Ishikawa (cell line): ENCODE results near the gene FGF13.

ENCODE experiments used
- CEBPB ChIP-seq: IDR thresholded peaks from 2 replicates; pipeline ENCODE4 v1.6.1; 2012
- CREB1 ChIP-seq: IDR thresholded peaks from 2 replicates; pipeline ENCODE4 v1.6.1; 2012; ENCODE audit warnings: low read depth
- EGR1 ChIP-seq: IDR thresholded peaks from 2 replicates; pipeline ENCODE4 v1.6.1; 2012
- EP300 ChIP-seq: IDR thresholded peaks from 2 replicates; pipeline ENCODE4 v1.6.1; 2012; ENCODE audit warnings: borderline replicate concordance
- FOXM1 ChIP-seq: IDR thresholded peaks from 2 replicates; pipeline ENCODE4 v1.6.1; 2012; ENCODE audit warnings: low read depth, borderline replicate concordance
- NFIC ChIP-seq: IDR thresholded peaks from 2 replicates; pipeline ENCODE4 v1.6.1; 2012
- RAD21 ChIP-seq: IDR thresholded peaks from 2 replicates; pipeline ENCODE4 v1.6.1; 2012; ENCODE audit warnings: low read depth
- TAF1 ChIP-seq: IDR thresholded peaks from 2 replicates; pipeline ENCODE4 v1.6.1; 2012; ENCODE audit warnings: low read depth, mild to moderate bottlenecking
- TCF12 ChIP-seq: IDR thresholded peaks from 2 replicates; pipeline ENCODE4 v1.6.1; 2012; ENCODE audit warnings: low read depth
- TEAD4 ChIP-seq: IDR thresholded peaks from 2 replicates; pipeline ENCODE4 v1.6.1; 2012
- YY1 ChIP-seq: IDR thresholded peaks from 2 replicates; pipeline ENCODE4 v1.6.1; 2012; ENCODE audit warnings: low read depth
- ZBTB7A ChIP-seq: IDR thresholded peaks from 2 replicates; pipeline ENCODE4 v1.6.1; 2012; ENCODE audit warnings: low read depth
- TF ChIP-seq, protein P1 (sequence below): IDR thresholded peaks from 2 replicates; pipeline ENCODE4 v1.6.1; 2012; ENCODE audit warnings: low read depth, mild to moderate bottlenecking
- TF ChIP-seq, protein P2 (sequence below): IDR thresholded peaks from 2 replicates; pipeline ENCODE4 v1.6.1; 2012
- TF ChIP-seq, protein P3 (sequence below): IDR thresholded peaks from 2 replicates; pipeline ENCODE4 v1.6.1; 2012

FGF13 gene

DNA sequence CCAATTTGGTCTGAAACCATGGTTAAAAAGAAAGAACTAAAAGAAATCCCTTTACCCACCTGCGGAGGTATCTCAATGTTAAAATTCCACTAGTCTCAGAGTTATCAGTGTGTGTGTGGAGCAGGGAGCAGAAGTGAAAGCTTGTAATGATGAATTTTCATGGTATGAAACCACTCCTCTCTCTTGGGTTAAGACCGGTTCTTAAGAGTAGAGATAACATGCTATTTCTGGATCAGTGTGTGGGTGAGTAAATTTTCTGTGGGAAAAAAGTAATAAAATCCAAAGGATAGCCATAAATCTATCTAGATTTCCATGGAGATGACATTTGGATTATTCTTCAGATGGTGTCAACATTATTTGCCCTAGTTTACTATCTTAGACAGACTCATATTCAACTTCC, 3.2 kb downstream of the FGF13 start:
- TF ChIP-seq TCF12 (no peak), RAD21 (no peak), FOXM1 (no peak), TEAD4 (no peak), ZBTB7A (no peak), NFIC (no peak), EGR1 (no peak), CREB1 (no peak), CEBPB (no peak), YY1 (no peak), EP300 (no peak), TAF1 (no peak)
- TF ChIP-seq, protein P1, sequence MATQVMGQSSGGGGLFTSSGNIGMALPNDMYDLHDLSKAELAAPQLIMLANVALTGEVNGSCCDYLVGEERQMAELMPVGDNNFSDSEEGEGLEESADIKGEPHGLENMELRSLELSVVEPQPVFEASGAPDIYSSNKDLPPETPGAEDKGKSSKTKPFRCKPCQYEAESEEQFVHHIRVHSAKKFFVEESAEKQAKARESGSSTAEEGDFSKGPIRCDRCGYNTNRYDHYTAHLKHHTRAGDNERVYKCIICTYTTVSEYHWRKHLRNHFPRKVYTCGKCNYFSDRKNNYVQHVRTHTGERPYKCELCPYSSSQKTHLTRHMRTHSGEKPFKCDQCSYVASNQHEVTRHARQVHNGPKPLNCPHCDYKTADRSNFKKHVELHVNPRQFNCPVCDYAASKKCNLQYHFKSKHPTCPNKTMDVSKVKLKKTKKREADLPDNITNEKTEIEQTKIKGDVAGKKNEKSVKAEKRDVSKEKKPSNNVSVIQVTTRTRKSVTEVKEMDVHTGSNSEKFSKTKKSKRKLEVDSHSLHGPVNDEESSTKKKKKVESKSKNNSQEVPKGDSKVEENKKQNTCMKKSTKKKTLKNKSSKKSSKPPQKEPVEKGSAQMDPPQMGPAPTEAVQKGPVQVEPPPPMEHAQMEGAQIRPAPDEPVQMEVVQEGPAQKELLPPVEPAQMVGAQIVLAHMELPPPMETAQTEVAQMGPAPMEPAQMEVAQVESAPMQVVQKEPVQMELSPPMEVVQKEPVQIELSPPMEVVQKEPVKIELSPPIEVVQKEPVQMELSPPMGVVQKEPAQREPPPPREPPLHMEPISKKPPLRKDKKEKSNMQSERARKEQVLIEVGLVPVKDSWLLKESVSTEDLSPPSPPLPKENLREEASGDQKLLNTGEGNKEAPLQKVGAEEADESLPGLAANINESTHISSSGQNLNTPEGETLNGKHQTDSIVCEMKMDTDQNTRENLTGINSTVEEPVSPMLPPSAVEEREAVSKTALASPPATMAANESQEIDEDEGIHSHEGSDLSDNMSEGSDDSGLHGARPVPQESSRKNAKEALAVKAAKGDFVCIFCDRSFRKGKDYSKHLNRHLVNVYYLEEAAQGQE: no peak
- TF ChIP-seq, protein P2, sequence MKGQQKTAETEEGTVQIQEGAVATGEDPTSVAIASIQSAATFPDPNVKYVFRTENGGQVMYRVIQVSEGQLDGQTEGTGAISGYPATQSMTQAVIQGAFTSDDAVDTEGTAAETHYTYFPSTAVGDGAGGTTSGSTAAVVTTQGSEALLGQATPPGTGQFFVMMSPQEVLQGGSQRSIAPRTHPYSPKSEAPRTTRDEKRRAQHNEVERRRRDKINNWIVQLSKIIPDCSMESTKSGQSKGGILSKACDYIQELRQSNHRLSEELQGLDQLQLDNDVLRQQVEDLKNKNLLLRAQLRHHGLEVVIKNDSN: no peak
- TF ChIP-seq, protein P3, sequence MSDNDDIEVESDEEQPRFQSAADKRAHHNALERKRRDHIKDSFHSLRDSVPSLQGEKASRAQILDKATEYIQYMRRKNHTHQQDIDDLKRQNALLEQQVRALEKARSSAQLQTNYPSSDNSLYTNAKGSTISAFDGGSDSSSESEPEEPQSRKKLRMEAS: no peak

DNA sequence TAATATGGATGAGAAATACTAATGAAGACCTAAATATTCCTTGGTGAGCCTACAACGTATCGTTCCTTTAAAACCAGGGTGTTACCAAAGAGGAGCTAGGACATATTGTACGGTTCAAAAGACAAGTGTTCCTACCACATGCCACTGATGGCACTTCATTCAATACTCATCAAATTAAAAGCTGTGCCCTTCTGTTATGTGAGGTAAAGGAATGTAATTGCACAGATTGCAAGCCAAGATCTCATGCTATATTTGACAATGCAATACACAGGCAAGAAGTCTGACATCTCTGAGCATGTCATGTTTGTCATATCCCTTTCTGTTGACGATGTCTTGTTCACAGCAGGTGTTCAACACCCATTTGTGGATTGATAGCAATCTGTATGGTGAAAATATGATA, 6.9 kb downstream of the FGF13 start:
- TF ChIP-seq, protein P3: no peak
- no peak for TF ChIP-seq RAD21

DNA sequence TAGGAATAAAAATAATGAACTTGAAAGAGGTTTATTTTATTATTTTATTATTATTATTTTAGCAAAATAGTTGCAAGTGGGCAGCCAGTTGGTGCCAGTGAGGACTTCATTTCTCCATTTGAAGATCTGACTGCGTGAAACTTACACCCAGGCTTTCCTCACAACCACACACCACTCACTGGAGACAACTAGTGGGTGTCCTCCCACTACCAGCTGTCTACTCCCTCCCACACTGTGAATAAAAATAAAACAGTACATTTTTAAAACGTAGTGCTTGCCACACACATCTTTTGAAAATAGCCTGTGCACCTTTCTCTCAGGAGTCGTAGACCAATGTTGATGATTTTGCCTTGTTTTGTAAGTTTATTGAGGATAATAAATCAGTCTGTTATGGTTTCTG, 7.4 kb downstream of the FGF13 start:
- TF ChIP-seq NFIC (no peak), ZBTB7A (no peak), EP300 (no peak), TEAD4 (no peak), EGR1 (no peak)
- TF ChIP-seq, protein P2: no peak
- TF ChIP-seq, protein P1: no peak

DNA sequence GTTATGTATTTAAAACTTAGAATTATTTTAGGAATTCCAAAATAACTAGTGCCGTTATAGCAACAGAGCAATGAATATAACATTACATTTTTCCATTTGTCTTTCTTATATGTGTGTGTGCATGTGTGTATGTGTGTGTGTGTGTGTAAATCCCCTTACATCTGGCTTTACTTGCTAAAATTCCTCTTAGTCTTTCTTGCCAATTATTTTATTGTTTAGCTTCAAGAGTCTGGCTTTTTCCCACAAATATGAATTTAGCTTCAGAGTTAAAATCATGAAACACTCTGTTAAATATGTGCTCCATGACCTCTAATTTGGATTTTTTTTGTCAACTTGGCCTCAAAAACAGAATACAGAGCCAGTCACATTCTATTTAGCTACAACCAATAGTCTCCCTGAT, 18.9 kb downstream of the FGF13 start:
- TF ChIP-seq CREB1 (no peak), FOXM1 (no peak), CEBPB (no peak), TCF12 (no peak), TEAD4 (no peak), YY1 (no peak), TAF1 (no peak), EGR1 (no peak), EP300 (no peak)
- TF ChIP-seq, protein P2: no peak
- TF ChIP-seq, protein P1: no peak
- TF ChIP-seq, protein P3: no peak
